Gastrocnemius medialis (tissue), 4 donors: Measurements from ENCODE around the gene LRRC8E.

Source experiments
- POLR2A ChIP-seq, 2 donors: fragments of 450-650 bp; IDR thresholded peaks; one replicate each; pipeline ENCODE4 v1.6.1; 2017; ENCODE audit warnings: antibody characterized with exemption in 2 of 2, mild to moderate bottlenecking in 2 of 2, moderate library complexity in 2 of 2
- TF ChIP-seq, protein P1 (sequence below), 5 experiments: fragments of 450-650 bp in 3 of 5; fragments of 200-600 bp in 2 of 5; sonication (generic) in 2 of 5; IDR thresholded peaks in 4 of 5; conservative IDR thresholded peaks in 1 of 5; 1 replicate in 4 of 5; 2 replicates in 1 of 5; pipeline ENCODE4 v1.5.1; 2016 to 2019; ENCODE audit warnings: antibody characterized with exemption in 5 of 5, mild to moderate bottlenecking in 3 of 5, moderate library complexity in 3 of 5

- TF ChIP-seq, protein P1, sequence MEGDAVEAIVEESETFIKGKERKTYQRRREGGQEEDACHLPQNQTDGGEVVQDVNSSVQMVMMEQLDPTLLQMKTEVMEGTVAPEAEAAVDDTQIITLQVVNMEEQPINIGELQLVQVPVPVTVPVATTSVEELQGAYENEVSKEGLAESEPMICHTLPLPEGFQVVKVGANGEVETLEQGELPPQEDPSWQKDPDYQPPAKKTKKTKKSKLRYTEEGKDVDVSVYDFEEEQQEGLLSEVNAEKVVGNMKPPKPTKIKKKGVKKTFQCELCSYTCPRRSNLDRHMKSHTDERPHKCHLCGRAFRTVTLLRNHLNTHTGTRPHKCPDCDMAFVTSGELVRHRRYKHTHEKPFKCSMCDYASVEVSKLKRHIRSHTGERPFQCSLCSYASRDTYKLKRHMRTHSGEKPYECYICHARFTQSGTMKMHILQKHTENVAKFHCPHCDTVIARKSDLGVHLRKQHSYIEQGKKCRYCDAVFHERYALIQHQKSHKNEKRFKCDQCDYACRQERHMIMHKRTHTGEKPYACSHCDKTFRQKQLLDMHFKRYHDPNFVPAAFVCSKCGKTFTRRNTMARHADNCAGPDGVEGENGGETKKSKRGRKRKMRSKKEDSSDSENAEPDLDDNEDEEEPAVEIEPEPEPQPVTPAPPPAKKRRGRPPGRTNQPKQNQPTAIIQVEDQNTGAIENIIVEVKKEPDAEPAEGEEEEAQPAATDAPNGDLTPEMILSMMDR (IDR thresholded peaks at IDR 0.05 in 4 of 5, conservative IDR thresholded peaks at IDR 0.05 in 1 of 5) = no peak
- TF ChIP-seq POLR2A (IDR thresholded peaks at IDR 0.05) = no peak
These were observed 34.6 kb upstream of the LRRC8E start for GRCh38 chr19:7853770-7854128.
